Gastrocnemius medialis (tissue), 4 donors: Measurements from ENCODE around the gene TFDP2.

Experiments
- CTCF ChIP-seq, 5 experiments: fragments of 450-650 bp in 3 of 5; fragments of 200-600 bp in 2 of 5; sonication (generic) in 2 of 5; IDR thresholded peaks in 4 of 5; conservative IDR thresholded peaks in 1 of 5; 1 replicate in 4 of 5; 2 replicates in 1 of 5; pipeline ENCODE4 v1.5.1; 2016 to 2019; ENCODE audit warnings: antibody characterized with exemption in 5 of 5, mild to moderate bottlenecking in 3 of 5, moderate library complexity in 3 of 5
- POLR2A ChIP-seq, 2 donors: fragments of 450-650 bp; IDR thresholded peaks; one replicate each; pipeline ENCODE4 v1.6.1; 2017; ENCODE audit warnings: antibody characterized with exemption in 2 of 2, mild to moderate bottlenecking in 2 of 2, moderate library complexity in 2 of 2

- no peak for TF ChIP-seq CTCF (IDR thresholded peaks at IDR 0.05 in 4 of 5, conservative IDR thresholded peaks at IDR 0.05 in 1 of 5)
- TF ChIP-seq POLR2A (IDR thresholded peaks at IDR 0.05) = no peak
These were observed 36.7 kb downstream of the TFDP2 start for GRCh38 chr3:142112601-142113000.
